Activated CD4-positive, alpha-beta memory T cell treated with anti-CD3 and anti-CD28 coated beads for 36 hours (primary cell): Measurements from ENCODE around the gene CLTCL1. TPM values are rescaled to one million over a fixed set of nuclear protein-coding genes. Genes with fewer than 3 reads are reported as not detected.

Experiments used
- CTCF ChIA-PET: fragments of 350-600 bp; sonication (Branson Sonifier 250); formaldehyde crosslinking; loops from one replicate; lab custom pipeline; 2021; ENCODE audit warnings: antibody characterized with exemption, inconsistent platforms; lab: Charles Lee
- POLR2A ChIA-PET: fragments of 350-600 bp; sonication (Branson Sonifier 250); formaldehyde crosslinking; loops from one replicate; lab custom pipeline; 2021; ENCODE audit warnings: antibody characterized with exemption; lab: Charles Lee
- DNase-seq: peaks from one replicate; pipeline ENCODE4 v3.0.0-alpha.2; 2020
- H3K27ac Mint-ChIP-seq: one replicate; pipeline ENCODE4 v1.8.0; 2021; ENCODE audit warnings: mixed read lengths
- H3K27me3 Mint-ChIP-seq: one replicate; pipeline ENCODE4 v1.8.0; 2021; ENCODE audit warnings: mixed read lengths
- H3K36me3 Mint-ChIP-seq: one replicate; pipeline ENCODE4 v1.8.0; 2021; ENCODE audit warnings: mixed read lengths
- H3K4me1 Mint-ChIP-seq: one replicate; pipeline ENCODE4 v1.8.0; 2021; ENCODE audit warnings: low read depth, mixed read lengths
- H3K4me3 Mint-ChIP-seq: one replicate; pipeline ENCODE4 v1.8.0; 2021; ENCODE audit warnings: mild to moderate bottlenecking, mixed read lengths
- H3K9me3 Mint-ChIP-seq: one replicate; pipeline ENCODE4 v1.8.0; 2021; ENCODE audit warnings: mixed read lengths
- intact Hi-C: fragments of 100-400 bp; cut with micrococcal nuclease; formaldehyde crosslinking; loops from one replicate; pipeline ENCODE4 v1.15.1; 2023
- total RNA-seq, 2 experiments: library from RNA; stranded (reverse); gene quantifications; one replicate each; pipeline ENCODE4 v1.2.3, GENCODE V29; 2021

CLTCL1 gene
- total RNA-seq, 2 experiments from 2014 or later, result 1.1 to 1.6 TPM

DNA sequence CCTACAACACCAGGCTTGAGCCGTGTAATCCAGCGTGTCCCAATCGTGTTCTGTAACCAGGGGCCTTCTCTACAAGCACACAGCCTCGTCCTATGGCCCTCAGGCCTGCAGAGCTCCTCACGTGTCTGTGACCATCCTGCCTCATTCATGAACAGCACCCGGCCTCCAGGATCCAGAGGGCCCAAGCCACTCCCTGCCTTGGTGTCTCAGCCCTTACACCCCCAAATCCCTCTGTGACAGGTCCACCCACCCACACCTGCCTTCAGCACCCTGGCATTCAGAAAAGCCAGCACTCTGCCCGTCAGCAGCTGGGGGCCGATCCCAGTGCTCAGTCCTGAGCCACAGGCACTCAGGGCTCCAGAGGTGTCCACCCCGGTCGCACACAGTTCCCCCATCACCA is 154.6 kb downstream of the CLTCL1 start:
- Mint-ChIP-seq H3K36me3 (peaks cover 41% of the 10 kb centered on the region), H3K27ac (no peak overlapping the region), H3K9me3 (no peaks in the 10 kb centered on the region), H3K4me3 (no peak overlapping the region), H3K27me3 (no peaks in the 10 kb centered on the region), H3K4me1 (no peaks in the 10 kb centered on the region)
- POLR2A ChIA-PET, result no interaction called here
- no peak for DNase-seq
- intact Hi-C loops, result no loop called here
- CTCF ChIA-PET, result no interaction called here

DNA sequence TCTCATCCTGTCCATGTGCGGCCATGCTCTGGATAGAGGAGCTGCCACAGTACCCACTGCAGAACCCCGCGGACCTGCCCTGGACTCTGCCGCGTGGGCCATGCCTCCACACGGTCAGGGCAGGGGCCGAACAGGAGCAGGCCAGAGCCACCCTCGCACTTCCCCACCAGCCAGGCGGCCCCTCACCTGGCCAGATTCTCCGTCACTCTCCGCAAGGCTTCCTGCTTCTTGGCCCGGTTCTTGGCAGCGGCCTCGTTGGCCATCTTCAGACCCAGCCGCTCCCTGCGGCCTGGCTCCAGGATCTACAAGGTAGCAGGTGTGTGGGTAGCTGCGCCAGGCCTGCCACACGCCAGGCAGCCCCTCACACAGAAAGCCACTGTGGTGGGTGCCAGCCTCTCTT is 156.6 kb downstream of the CLTCL1 start:
- CTCF ChIA-PET, result no interaction called here
- H3K9me3 Mint-ChIP-seq, result no peaks in the 10 kb centered on the region
- DNase-seq, result no peak
- intact Hi-C loops, result no loop called here
- H3K4me1 Mint-ChIP-seq, result no peaks in the 10 kb centered on the region
- no peak overlapping the region for H3K4me3 Mint-ChIP-seq
- POLR2A ChIA-PET, result no interaction called here
- no peaks in the 10 kb centered on the region for H3K27me3 Mint-ChIP-seq
- peaks cover 35% of the 10 kb centered on the region for H3K36me3 Mint-ChIP-seq
- H3K27ac Mint-ChIP-seq, result no peak overlapping the region

DNA sequence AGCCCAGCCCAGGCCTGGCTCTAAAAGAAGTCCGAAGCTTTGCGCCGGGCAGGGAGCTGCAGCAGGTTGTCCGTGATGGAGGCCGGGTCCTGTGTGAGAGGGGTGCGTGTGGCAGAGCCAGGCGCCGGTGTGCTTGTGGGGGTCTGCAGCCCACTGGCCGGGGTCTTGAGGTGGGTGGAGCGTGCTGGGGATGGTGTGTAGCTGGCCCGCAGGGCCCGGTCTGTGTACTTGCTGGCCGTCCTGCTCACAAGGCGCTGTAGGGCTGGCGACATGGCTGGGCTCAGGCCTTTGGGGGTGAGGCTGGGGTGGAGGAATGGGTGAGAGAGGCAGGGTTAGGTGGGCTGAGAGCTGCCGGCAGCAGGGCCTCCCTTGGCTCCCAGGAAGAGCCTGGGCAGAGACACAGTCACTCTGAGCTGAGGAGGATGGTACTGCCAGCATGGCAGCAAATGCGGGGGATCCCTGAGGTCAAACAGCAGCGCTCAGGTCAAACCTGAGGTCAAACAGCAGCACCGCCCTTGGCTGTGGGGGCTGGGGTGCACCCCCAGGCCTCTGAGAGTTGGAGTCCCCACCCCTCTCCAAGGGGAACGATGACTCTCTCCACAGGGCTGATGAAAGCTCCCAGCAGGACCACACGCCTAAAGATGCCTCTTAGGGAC is 157.2 kb downstream of the CLTCL1 start:
- H3K27ac Mint-ChIP-seq, result no peak overlapping the region

DNA sequence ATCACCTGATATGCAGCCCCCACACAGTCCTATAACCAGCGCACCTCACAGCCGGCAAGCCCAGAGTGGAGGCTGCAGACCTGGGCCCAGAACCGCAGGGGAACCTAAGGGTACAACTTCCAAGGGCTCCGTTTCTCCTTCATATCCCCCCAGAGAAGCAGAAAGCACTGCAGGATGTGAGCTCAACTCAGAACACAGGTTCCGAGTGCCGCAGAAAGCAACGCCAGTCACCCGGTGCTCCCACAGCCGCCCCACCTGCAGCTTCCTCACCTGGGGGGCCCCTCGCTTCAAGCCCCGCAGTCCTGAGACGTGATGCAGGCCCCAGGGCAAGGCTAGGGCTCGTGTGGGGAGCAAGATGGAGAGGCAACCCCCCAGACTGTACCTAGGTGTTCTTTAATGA is 158.0 kb downstream of the CLTCL1 start:
- POLR2A ChIA-PET, result no interaction called here
- no peak overlapping the region for H3K27ac Mint-ChIP-seq
- no peaks in the 10 kb centered on the region for H3K9me3 Mint-ChIP-seq
- DNase-seq, result no peak
- H3K4me3 Mint-ChIP-seq, result no peak overlapping the region
- no peaks in the 10 kb centered on the region for H3K27me3 Mint-ChIP-seq
- H3K4me1 Mint-ChIP-seq, result no peaks in the 10 kb centered on the region
- CTCF ChIA-PET, result no interaction called here
- intact Hi-C loops, result no loop called here
- peaks cover 24% of the 10 kb centered on the region for H3K36me3 Mint-ChIP-seq

More for the DNA sequence above, 157.2 kb downstream of the CLTCL1 start:
- H3K27me3 Mint-ChIP-seq, result no peaks in the 10 kb centered on the region
- POLR2A ChIA-PET, result no interaction called here
- CTCF ChIA-PET, result no interaction called here
- H3K4me1 Mint-ChIP-seq, result no peaks in the 10 kb centered on the region
- no peaks in the 10 kb centered on the region for H3K9me3 Mint-ChIP-seq
- peaks cover 31% of the 10 kb centered on the region for H3K36me3 Mint-ChIP-seq
- DNase-seq, result no peak
- H3K4me3 Mint-ChIP-seq, result no peak overlapping the region
- intact Hi-C loops, result no loop called here

DNA sequence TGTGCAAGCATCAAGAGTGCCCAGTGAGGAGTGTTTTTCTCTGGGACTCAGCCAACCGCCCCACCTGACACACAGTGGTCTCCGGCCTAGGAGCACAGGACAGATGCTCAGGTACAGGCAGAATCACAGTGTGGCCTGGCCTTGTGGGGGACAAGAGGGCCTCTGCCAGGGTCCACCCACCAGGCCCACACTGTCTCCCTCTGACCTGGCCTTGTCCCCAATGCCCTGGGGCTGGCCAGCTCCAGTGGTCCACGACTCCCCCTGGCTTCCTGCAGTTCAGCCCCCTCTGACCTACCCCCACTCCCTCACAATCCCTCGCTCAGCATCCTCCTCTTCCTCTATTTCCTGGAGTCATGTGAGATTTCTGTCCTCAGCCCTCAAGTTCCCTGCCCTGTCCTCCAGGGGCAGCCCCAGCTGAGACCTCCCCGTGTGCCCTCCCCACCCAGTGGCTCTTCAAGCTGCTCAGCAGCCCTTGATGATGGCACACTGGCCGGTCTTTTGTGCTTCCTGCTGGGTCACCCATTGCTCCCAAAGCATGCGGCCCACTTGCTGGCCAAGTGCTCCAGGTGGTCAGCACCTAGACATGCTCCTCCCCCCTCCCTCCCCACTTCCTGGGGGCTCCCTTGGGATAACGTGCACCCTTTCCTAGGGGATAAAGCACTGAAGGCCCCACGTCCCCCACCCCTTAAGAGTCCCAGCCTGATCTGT is 158.7 kb downstream of the CLTCL1 start:
- no peak overlapping the region for H3K4me3 Mint-ChIP-seq
- no peaks in the 10 kb centered on the region for H3K4me1 Mint-ChIP-seq
- H3K27ac Mint-ChIP-seq, result no peak overlapping the region
- intact Hi-C loops, result no loop called here
- no peak for DNase-seq
- H3K36me3 Mint-ChIP-seq, result peaks cover 24% of the 10 kb centered on the region
- no peaks in the 10 kb centered on the region for H3K9me3 Mint-ChIP-seq
- H3K27me3 Mint-ChIP-seq, result no peaks in the 10 kb centered on the region
- ChIA-PET POLR2A (no interaction called here), CTCF (no interaction called here)

DNA sequence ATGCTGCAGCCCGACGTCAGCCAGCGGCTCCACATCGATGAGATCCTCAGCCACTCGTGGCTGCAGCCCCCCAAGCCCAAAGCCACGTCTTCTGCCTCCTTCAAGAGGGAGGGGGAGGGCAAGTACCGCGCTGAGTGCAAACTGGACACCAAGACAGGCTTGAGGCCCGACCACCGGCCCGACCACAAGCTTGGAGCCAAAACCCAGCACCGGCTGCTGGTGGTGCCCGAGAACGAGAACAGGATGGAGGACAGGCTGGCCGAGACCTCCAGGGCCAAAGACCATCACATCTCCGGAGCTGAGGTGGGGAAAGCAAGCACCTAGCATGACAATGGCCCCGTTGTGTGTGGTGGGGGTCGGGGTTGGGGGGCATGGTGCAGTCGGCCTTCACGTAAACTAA is 159.4 kb downstream of the CLTCL1 start:
- no peak for DNase-seq
- Mint-ChIP-seq H3K27me3 (no peaks in the 10 kb centered on the region), H3K4me1 (no peaks in the 10 kb centered on the region), H3K36me3 (peaks cover 24% of the 10 kb centered on the region), H3K4me3 (no peak overlapping the region), H3K9me3 (no peaks in the 10 kb centered on the region), H3K27ac (no peak overlapping the region)
- intact Hi-C loops, result no loop called here
- POLR2A ChIA-PET, result no interaction called here
- CTCF ChIA-PET, result no interaction called here

DNA sequence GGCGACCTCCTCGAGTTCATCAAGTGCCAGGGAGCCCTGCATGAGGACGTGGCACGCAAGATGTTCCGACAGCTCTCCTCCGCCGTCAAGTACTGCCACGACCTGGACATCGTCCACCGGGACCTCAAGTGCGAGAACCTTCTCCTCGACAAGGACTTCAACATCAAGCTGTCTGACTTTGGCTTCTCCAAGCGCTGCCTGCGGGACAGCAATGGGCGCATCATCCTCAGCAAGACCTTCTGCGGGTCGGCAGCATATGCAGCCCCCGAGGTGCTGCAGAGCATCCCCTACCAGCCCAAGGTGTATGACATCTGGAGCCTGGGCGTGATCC is 159.9 kb downstream of the CLTCL1 start:
- ChIA-PET POLR2A (no interaction called here), CTCF (interaction anchor here (1.0 kb wide), 1 partner anchor 13 kb away, joined by 3 read pairs; the partner anchor contains the start of gene ESS2)
- DNase-seq, result no peak
- intact Hi-C loops, result no loop called here
- H3K27ac Mint-ChIP-seq, result no peak overlapping the region
- no peaks in the 10 kb centered on the region for H3K9me3 Mint-ChIP-seq
- peaks cover 20% of the 10 kb centered on the region for H3K36me3 Mint-ChIP-seq
- H3K27me3 Mint-ChIP-seq, result no peaks in the 10 kb centered on the region
- H3K4me3 Mint-ChIP-seq, result no peak overlapping the region
- no peaks in the 10 kb centered on the region for H3K4me1 Mint-ChIP-seq

DNA sequence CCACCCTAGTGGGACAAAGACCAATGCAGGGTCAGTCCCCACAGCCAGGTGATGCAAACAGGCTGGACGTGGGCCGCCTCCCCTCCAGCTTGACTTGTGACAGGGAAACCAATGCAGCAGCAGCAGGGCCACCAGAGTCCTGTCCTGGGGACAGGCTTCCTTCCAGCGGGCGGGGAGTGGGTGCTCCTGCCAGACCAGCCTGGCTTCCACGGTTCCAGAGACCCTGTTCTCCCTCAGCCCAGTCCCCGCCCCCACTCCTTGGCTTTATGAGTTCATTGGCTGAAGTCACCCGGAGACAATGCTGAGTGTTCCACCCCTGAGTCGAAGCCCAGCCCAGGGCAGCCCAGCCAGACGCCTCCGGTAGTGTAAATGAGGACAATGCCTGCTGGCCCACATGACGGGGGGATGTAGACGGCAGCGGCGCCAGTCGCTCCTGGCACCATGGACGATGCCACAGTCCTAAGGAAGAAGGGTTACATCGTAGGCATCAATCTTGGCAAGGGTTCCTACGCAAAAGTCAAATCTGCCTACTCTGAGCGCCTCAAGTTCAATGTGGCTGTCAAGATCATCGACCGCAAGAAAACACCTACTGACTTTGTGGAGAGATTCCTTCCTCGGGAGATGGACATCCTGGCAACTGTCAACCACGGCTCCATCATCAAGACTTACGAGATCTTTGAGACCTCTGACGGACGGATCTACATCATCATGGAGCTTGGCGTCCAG is 160.4 kb downstream of the CLTCL1 start, which contains the start of gene TSSK2:
TSS of gene TSSK2 (plus strand) at position 350 of the 726 bp plus-strand sequence. CDS start at position 442, 92 bp downstream.
- no peaks in the 10 kb centered on the region for H3K27me3 Mint-ChIP-seq
- DNase-seq, result no peak
- intact Hi-C loops, result no loop called here
- no peaks in the 10 kb centered on the region for H3K9me3 Mint-ChIP-seq
- H3K4me1 Mint-ChIP-seq, result no peaks in the 10 kb centered on the region
- ChIA-PET POLR2A (no interaction called here), CTCF (interaction anchor here (1.0 kb wide), 1 partner anchor 14 kb away, joined by 3 read pairs; the partner anchor contains the start of gene ESS2)
- H3K36me3 Mint-ChIP-seq, result peaks cover 15% of the 10 kb centered on the region
- H3K4me3 Mint-ChIP-seq, result no peak within 1 kb of the TSS
- no peak within 1 kb of the TSS for H3K27ac Mint-ChIP-seq

DNA sequence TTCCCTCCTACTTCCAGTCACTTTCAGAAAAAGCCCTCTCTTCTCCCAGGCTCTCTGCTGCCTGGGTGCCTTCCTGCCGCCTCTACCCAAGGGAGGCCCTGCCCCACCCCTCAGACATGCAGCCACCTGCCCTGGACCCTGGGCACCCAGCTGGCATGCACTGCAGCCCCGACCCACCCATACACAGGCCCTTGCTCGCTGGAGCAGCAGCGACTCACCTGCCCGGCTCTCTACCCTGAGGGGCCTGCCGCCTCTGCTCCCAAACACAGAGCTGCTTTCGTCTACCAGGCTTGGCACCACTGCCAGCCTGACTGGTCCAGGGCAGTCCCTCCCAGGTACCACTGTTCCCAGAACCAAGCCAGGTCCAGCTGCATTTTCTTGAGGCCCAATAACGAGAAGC is 161.6 kb downstream of the CLTCL1 start:
- H3K4me1 Mint-ChIP-seq, result no peaks in the 10 kb centered on the region
- H3K9me3 Mint-ChIP-seq, result no peaks in the 10 kb centered on the region
- peaks cover 8% of the 10 kb centered on the region for H3K36me3 Mint-ChIP-seq
- intact Hi-C loops, result no loop called here
- no peaks in the 10 kb centered on the region for H3K27me3 Mint-ChIP-seq
- ChIA-PET CTCF (no interaction called here), POLR2A (no interaction called here)
- no peak overlapping the region for H3K4me3 Mint-ChIP-seq
- no peak for DNase-seq
- H3K27ac Mint-ChIP-seq, result no peak overlapping the region

Other genes starting within 250 kb of the CLTCL1 start
- 10 to 100 TPM; 17.4 to 17.6 TPM for gene DGCR2, start 169.3 kb downstream of the CLTCL1 start, total RNA-seq
- not detected for gene TSSK2, start 160.4 kb downstream of the CLTCL1 start, total RNA-seq
- 10 to 100 TPM; 13.7 to 15.5 TPM for gene ESS2, start 147.1 kb downstream of the CLTCL1 start, total RNA-seq
- not detected for gene GSC2, start 141.4 kb downstream of the CLTCL1 start, total RNA-seq
- 10 to 100 TPM; 62.9 to 67.4 TPM for gene SLC25A1, start 113.0 kb downstream of the CLTCL1 start, total RNA-seq
- 10 to 100 TPM; 28.3 to 30.6 TPM for gene HIRA, start 140.0 kb upstream of the CLTCL1 start, total RNA-seq
- 10 to 100 TPM; 36.5 to 38.5 TPM for gene MRPL40, start 140.8 kb upstream of the CLTCL1 start, total RNA-seq
- 10 to 100 TPM; 23.3 to 23.5 TPM for gene C22orf39, start 156.0 kb upstream of the CLTCL1 start, total RNA-seq
- gene UFD1, start 187.5 kb upstream of the CLTCL1 start, total RNA-seq, result 10 to 100 TPM; 85.3 to 91.1 TPM
- gene CDC45, start 188.2 kb upstream of the CLTCL1 start, total RNA-seq, result 100 to 1,000 TPM; 122 to 130 TPM
- gene CLDN5, start 232.7 kb upstream of the CLTCL1 start, total RNA-seq, result under 1 TPM; 0.17 to 0.31 TPM